NAMALWA (cell line): Measurements from ENCODE around the gene ARSD.
"Not testable (repeated sequence)": the region's sequence is repeated elsewhere in the genome, so short reads cannot be mapped to it uniquely, and the experiment has no call there.

Experiments
- DNase-seq: peaks from one replicate; pipeline ENCODE4 v3.0.0-alpha.2; 2015; ENCODE audit warnings: low spot score

The ARSD gene

GRCh38 chrX:2892816-2893215 is 36.3 kb downstream of the ARSD start:
- DNase-seq, result no peak

GRCh38 chrX:2890536-2891460 is 38.3 kb downstream of the ARSD start:
- not testable (repeated sequence) for DNase-seq

GRCh38 chrX:2889706-2890490 is 39.2 kb downstream of the ARSD start:
- DNase-seq, result not testable (repeated sequence)

GRCh38 chrX:2889045-2889605 is 40.0 kb downstream of the ARSD start:
- no peak for DNase-seq

- DNase-seq, result no peak
Measured at GRCh38 chrX:2888309-2888708, 40.8 kb downstream of the ARSD start.

GRCh38 chrX:2883770-2884169 is 45.4 kb downstream of the ARSD start:
- DNase-seq, result no peak

- no peak for DNase-seq
Measured at GRCh38 chrX:2879670-2880069, 49.5 kb downstream of the ARSD start.

- no peak for DNase-seq
Measured at GRCh38 chrX:2878563-2878962, 50.6 kb downstream of the ARSD start.

GRCh38 chrX:2875798-2876399 is 53.2 kb downstream of the ARSD start:
- DNase-seq, result peak; percentile 8

- DNase-seq, result no peak
Measured at GRCh38 chrX:2875136-2875481, 54.0 kb downstream of the ARSD start.

- DNase-seq, result no peak
Measured at GRCh38 chrX:2874222-2875135, 54.7 kb downstream of the ARSD start.

- DNase-seq, result no peak
Measured at GRCh38 chrX:2872671-2873277, 56.4 kb downstream of the ARSD start.

- no peak for DNase-seq
Measured at GRCh38 chrX:2871831-2872230, 57.3 kb downstream of the ARSD start.

GRCh38 chrX:2870650-2871049 is 58.5 kb downstream of the ARSD start:
- no peak for DNase-seq

- DNase-seq, result no peak
Measured at GRCh38 chrX:2867206-2867605, 61.9 kb downstream of the ARSD start.

GRCh38 chrX:2863646-2864045 is 65.5 kb downstream of the ARSD start:
- no peak for DNase-seq

- DNase-seq, result no peak
Measured at GRCh38 chrX:2862404-2862803, 66.7 kb downstream of the ARSD start.

GRCh38 chrX:2859197-2859797 is 69.8 kb downstream of the ARSD start:
- no peak for DNase-seq

GRCh38 chrX:2857566-2857965 is 71.6 kb downstream of the ARSD start:
- no peak for DNase-seq

- no peak for DNase-seq
Measured at GRCh38 chrX:2855761-2856160, 73.4 kb downstream of the ARSD start.

GRCh38 chrX:2854918-2855317 is 74.2 kb downstream of the ARSD start:
- no peak for DNase-seq
